GM12892 (cell line): Measurements from ENCODE around the gene NUP210L.

Source experiments
- POLR2A ChIP-seq: IDR thresholded peaks from 2 replicates; pipeline ENCODE4 v1.6.1; 2011; ENCODE audit warnings: low read depth, low read length, control low read depth
- POLR2AphosphoS5 ChIP-seq: IDR thresholded peaks from 2 replicates; pipeline ENCODE4 v1.6.1; 2011; ENCODE audit warnings: low read depth, low read length, control low read depth

- TF ChIP-seq POLR2A (no peak), POLR2AphosphoS5 (no peak)
Measured at GRCh38 chr1:153968972-153969371, 185.9 kb downstream of the NUP210L start.
